Mesothelial cell of epicardium (in vitro differentiated cells): ENCODE results near the gene RAD51B. TPM values are rescaled to one million over a fixed set of nuclear protein-coding genes. Genes with fewer than 3 reads are reported as not detected.
A peak's percentile ranks its signal among the peaks of the same experiment; 100 is the strongest.

Source experiments
- DNase-seq, 2 experiments: peaks; one replicate each; pipeline ENCODE4 v3.0.0; 2021; ENCODE audit warnings: low spot score in 2 of 2; ENCODE audit not compliant: unreplicated experiment in 2 of 2
- H3K27ac Mint-ChIP-seq: 2 replicates; pipeline ENCODE4 v1.8.0; 2021; ENCODE audit warnings: mixed read lengths
- H3K27me3 Mint-ChIP-seq: 2 replicates; pipeline ENCODE4 v1.8.0; 2021; ENCODE audit warnings: low read depth, mixed read lengths
- H3K36me3 Mint-ChIP-seq: 2 replicates; pipeline ENCODE4 v1.8.0; 2021; ENCODE audit warnings: mixed read lengths
- H3K4me1 Mint-ChIP-seq: 2 replicates; pipeline ENCODE4 v1.8.0; 2021; ENCODE audit warnings: mixed read lengths
- H3K4me3 Mint-ChIP-seq: 2 replicates; pipeline ENCODE4 v1.8.0; 2021; ENCODE audit warnings: mild to moderate bottlenecking, moderate library complexity, mixed read lengths
- H3K9me3 Mint-ChIP-seq: 2 replicates; pipeline ENCODE4 v1.8.0; 2021; ENCODE audit warnings: mixed read lengths
- total RNA-seq: library from RNA; stranded (reverse); gene quantifications from 3 replicates; pipeline ENCODE4 v1.2.1, GENCODE V29; 2021
- TF ChIP-seq, protein P1 (sequence below): fragments of 200-600 bp; sonication (generic); IDR thresholded peaks from one replicate; pipeline ENCODE4 v1.5.0; 2021; ENCODE audit warnings: antibody characterized with exemption; ENCODE audit not compliant: unreplicated experiment

RAD51B gene
- total RNA-seq, 1 donor from 2014 or later: 34.7 TPM

DNA sequence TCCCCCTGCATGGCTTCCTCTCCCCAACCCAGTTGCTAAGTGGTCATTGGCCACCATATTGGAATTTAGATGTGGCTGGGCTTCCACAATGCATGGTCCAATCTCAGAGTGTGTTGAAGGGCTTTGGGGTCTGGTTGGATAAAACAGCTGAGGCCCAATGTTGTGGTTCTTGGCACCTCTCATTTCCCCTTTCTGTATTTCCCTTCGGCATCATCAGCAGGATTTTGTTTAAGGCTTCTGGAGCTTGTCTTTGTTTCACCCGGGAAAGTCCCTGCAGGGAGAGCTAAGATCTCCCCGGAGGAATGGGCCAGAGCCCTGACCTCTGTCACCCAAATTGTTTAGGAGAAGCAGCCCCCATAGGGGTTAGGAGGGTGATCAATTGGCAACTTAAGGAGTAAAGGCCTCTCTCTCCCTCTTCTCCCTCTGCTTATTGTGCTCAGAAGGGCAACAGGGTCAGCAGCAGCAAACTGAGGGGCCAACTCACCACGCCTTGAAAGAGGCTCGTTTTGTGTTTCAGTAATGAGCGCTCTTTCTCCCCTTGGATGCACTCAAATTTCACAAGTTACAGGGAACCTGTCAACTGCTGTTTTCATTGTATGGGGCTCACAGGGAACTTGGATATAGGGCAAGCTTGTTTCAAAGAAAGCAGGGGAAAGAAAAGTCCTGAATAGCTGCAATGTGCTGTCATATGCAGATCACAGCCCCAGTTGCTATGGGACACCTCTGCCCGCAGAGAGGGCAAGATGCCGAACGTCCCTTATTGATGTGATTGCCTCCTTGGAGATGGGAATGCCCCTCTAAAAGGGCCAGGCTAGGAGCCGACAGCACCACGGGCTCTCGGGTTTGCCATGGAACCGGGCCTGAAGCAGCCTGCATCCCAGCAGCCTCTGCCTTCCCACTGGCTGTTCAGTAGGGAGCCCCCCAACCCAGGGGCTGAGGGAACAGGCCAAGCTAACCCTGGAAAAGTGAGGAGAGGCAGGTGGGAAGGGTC lies 749.6 kb downstream of the RAD51B start:
- H3K4me1 Mint-ChIP-seq: peaks cover 39% of the 10 kb centered on the region
- no peak overlapping the region for H3K4me3 Mint-ChIP-seq
- H3K9me3 Mint-ChIP-seq: peaks cover 6% of the 10 kb centered on the region
- peaks cover 2% of the 10 kb centered on the region for H3K36me3 Mint-ChIP-seq
- no peaks in the 10 kb centered on the region for H3K27me3 Mint-ChIP-seq
- H3K27ac Mint-ChIP-seq: no peak overlapping the region
- TF ChIP-seq, protein P1, sequence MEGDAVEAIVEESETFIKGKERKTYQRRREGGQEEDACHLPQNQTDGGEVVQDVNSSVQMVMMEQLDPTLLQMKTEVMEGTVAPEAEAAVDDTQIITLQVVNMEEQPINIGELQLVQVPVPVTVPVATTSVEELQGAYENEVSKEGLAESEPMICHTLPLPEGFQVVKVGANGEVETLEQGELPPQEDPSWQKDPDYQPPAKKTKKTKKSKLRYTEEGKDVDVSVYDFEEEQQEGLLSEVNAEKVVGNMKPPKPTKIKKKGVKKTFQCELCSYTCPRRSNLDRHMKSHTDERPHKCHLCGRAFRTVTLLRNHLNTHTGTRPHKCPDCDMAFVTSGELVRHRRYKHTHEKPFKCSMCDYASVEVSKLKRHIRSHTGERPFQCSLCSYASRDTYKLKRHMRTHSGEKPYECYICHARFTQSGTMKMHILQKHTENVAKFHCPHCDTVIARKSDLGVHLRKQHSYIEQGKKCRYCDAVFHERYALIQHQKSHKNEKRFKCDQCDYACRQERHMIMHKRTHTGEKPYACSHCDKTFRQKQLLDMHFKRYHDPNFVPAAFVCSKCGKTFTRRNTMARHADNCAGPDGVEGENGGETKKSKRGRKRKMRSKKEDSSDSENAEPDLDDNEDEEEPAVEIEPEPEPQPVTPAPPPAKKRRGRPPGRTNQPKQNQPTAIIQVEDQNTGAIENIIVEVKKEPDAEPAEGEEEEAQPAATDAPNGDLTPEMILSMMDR: no peak
- DNase-seq: no peak

DNA sequence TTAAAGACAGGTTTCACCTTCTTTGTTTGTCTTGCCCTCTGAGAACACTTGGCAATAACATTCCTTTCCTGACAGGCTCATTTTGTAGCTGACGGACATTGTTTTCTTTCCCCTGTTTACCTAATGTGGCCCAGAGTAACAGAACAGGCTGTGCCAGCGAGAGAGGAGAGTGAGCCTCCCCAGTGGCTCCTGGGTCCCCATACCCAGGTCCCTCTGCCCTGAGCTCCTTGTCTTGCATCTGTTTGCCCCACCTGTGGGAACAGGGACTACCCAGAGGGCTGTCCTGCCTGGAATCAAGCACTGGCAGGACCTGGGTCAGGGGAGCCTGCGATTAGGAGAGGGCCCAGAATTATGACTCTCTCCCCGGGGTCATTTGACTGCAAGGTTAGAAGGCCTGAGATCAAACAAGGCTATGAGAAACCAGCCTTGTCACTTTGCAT lies 750.4 kb downstream of the RAD51B start:
- peaks cover 31% of the 10 kb centered on the region for H3K4me1 Mint-ChIP-seq
- peak overlapping the region; percentile 76 for H3K27ac Mint-ChIP-seq
- no peak overlapping the region for H3K4me3 Mint-ChIP-seq
- TF ChIP-seq, protein P1: no peak
- no peak for DNase-seq
- peaks cover 2% of the 10 kb centered on the region for H3K36me3 Mint-ChIP-seq
- no peaks in the 10 kb centered on the region for H3K27me3 Mint-ChIP-seq
- H3K9me3 Mint-ChIP-seq: peaks cover 6% of the 10 kb centered on the region

DNA sequence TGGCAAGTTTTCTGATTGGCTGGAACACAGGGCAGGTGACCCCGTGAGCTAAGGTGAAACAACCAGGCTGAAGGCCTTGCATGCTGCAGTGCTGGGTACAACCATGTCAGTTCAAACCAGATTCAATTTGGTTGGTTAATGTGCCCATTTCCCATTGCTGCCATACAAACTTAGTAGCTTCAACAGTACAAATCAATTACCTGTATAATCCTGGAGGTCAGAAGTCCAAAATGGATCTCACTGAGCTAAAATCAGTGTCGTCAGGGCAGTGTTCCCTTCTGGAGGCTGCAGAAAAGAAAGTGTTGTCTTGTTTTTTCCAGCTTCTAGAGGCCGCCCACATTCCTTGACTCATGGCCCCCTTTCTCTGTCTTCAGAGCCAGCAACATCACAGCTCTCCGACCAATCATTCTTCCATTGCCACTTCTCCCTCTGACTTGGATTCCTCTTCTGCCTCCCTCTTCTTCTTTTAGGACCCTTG lies 751.6 kb downstream of the RAD51B start:
- DNase-seq: no peak
- Mint-ChIP-seq H3K4me1 (peaks cover 21% of the 10 kb centered on the region), H3K36me3 (peaks cover 2% of the 10 kb centered on the region), H3K27ac (no peak overlapping the region), H3K9me3 (peaks cover 6% of the 10 kb centered on the region), H3K4me3 (no peak overlapping the region), H3K27me3 (no peaks in the 10 kb centered on the region)
- TF ChIP-seq, protein P1: no peak

- no peak overlapping the region for H3K27ac Mint-ChIP-seq
- H3K36me3 Mint-ChIP-seq: peaks cover 2% of the 10 kb centered on the region
- no peak overlapping the region for H3K4me3 Mint-ChIP-seq
- DNase-seq: no peak
- H3K9me3 Mint-ChIP-seq: peaks cover 6% of the 10 kb centered on the region
- H3K4me1 Mint-ChIP-seq: peaks cover 21% of the 10 kb centered on the region
- H3K27me3 Mint-ChIP-seq: no peaks in the 10 kb centered on the region
- TF ChIP-seq, protein P1: no peak
These were observed 752.4 kb downstream of the RAD51B start for GRCh38 chr14:68571928-68572525.

DNA sequence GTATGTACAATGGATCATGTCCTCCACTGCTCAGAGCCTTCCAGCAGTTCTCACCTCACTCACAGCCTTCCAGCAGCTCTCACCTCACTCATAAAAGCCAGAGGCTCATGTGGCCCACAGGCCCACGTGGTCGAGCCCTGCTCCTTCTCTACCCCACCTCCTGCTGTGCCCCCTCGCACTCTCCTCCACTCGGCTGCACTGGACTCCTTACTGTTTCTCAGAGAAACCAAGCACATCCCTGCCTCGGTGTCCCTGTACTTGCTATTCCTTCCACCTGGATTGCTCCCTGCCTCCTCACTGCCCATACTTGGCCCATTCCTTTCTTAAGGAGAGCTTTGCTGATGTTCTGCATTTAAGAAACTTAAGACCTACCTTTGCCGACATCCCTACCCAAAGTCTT lies 753.5 kb downstream of the RAD51B start:
- no peaks in the 10 kb centered on the region for H3K27me3 Mint-ChIP-seq
- H3K27ac Mint-ChIP-seq: no peak overlapping the region
- TF ChIP-seq, protein P1: no peak
- peaks cover 2% of the 10 kb centered on the region for H3K36me3 Mint-ChIP-seq
- peaks cover 6% of the 10 kb centered on the region for H3K9me3 Mint-ChIP-seq
- H3K4me1 Mint-ChIP-seq: peaks cover 30% of the 10 kb centered on the region
- no peak overlapping the region for H3K4me3 Mint-ChIP-seq
- no peak for DNase-seq
